ENCODE measurements around the gene GTF3C5. TPM values are rescaled to one million over a fixed set of nuclear protein-coding genes. Genes with fewer than 3 reads are reported as not detected.
"Not testable (repeated sequence)": the region's sequence is repeated elsewhere in the genome, so short reads cannot be mapped to it uniquely, and the experiment has no call there.

GTF3C5 gene
- polyA plus RNA-seq, 1 experiment, result 47.7 TPM

- no peak for DNase-seq (ENCODE audit: low read depth)
- Histone ChIP-seq H3K27me3 (ENCODE audit: control insufficient read depth, insufficient read depth, low read length) (0 out of 2 replicates have a peak, but pooled peaks cover 7% of the 10 kb centered on the region), H3K4me3 (ENCODE audit: low read depth, low read length) (no peak overlapping the region), H3K36me3 (ENCODE audit: control insufficient read depth, insufficient read depth, low read length) (no peaks in the 10 kb centered on the region)
- TF ChIP-seq CTCF (IDR thresholded peaks at IDR 0.05; ENCODE audit: insufficient read depth, low read depth, low read length), result no peak
- CTCF ChIA-PET, result interaction anchor here (1.3 to 7.4 kb wide), 4 partner anchors 25 to 74 kb away, joined by 4 to 45 read pairs (median 10); no protein-coding TSS in a partner anchor
- POLR2A ChIA-PET, result interaction anchor here (0.6 to 1.0 kb wide), 2 partner anchors 10 to 263 kb away, joined by 3 read pairs; no protein-coding TSS in a partner anchor
These were observed 45.9 kb downstream of the GTF3C5 start for GRCh38 chr9:133076691-133077090.

GRCh38 chr9:133078486-133078885, 47.7 kb downstream of the GTF3C5 start:
- ChIA-PET POLR2A (no interaction called here), CTCF (interaction anchor here (0.6 to 7.4 kb wide), 7 partner anchors 16 to 108 kb away, joined by 3 to 45 read pairs (median 4); no protein-coding TSS in a partner anchor)
- no peak overlapping the region for H3K4me3 ChIP-seq (ENCODE audit: low read depth, low read length)
- H3K27me3 ChIP-seq (ENCODE audit: control insufficient read depth, insufficient read depth, low read length), result 0 out of 2 replicates have a peak, but pooled peaks cover 7% of the 10 kb centered on the region
- no peak for TF ChIP-seq CTCF (IDR thresholded peaks at IDR 0.05; ENCODE audit: insufficient read depth, low read depth, low read length)
- no peaks in the 10 kb centered on the region for H3K36me3 ChIP-seq (ENCODE audit: control insufficient read depth, insufficient read depth, low read length)
- DNase-seq (ENCODE audit: low read depth), result no peak

GRCh38 chr9:133080161-133080560, 49.4 kb downstream of the GTF3C5 start:
- no peaks in the 10 kb centered on the region for H3K36me3 ChIP-seq (ENCODE audit: control insufficient read depth, insufficient read depth, low read length)
- DNase-seq (ENCODE audit: low read depth), result no peak
- H3K27me3 ChIP-seq (ENCODE audit: control insufficient read depth, insufficient read depth, low read length), result 0 out of 2 replicates have a peak, but pooled peaks cover 7% of the 10 kb centered on the region
- ChIA-PET CTCF (interaction anchor here (2.0 to 7.4 kb wide), 2 partner anchors 22 to 68 kb away, joined by 10 to 45 read pairs; no protein-coding TSS in a partner anchor), POLR2A (no interaction called here)
- no peak overlapping the region for H3K4me3 ChIP-seq (ENCODE audit: low read depth, low read length)
- TF ChIP-seq CTCF (IDR thresholded peaks at IDR 0.05; ENCODE audit: insufficient read depth, low read depth, low read length), result no peak

GRCh38 chr9:133080786-133081779, 50.3 kb downstream of the GTF3C5 start:
- H3K27me3 ChIP-seq (ENCODE audit: control insufficient read depth, insufficient read depth, low read length); DNase-seq (ENCODE audit: low read depth); POLR2A ChIA-PET; H3K36me3 ChIP-seq (ENCODE audit: control insufficient read depth, insufficient read depth, low read length); H3K4me3 ChIP-seq (ENCODE audit: low read depth, low read length): not testable (repeated sequence)
- CTCF ChIA-PET, result interaction anchor here (1.8 to 7.4 kb wide), 2 partner anchors 21 to 63 kb away, joined by 6 to 45 read pairs; no protein-coding TSS in a partner anchor

- DNase-seq (ENCODE audit: low read depth); POLR2A ChIA-PET: not testable (repeated sequence)
- CTCF ChIA-PET, result interaction anchor here (1.8 kb wide), 1 partner anchor 62 kb away, joined by 6 read pairs; no protein-coding TSS in a partner anchor
These were observed 51.3 kb downstream of the GTF3C5 start for GRCh38 chr9:133081957-133082644.

GRCh38 chr9:133083688-133084087, 52.9 kb downstream of the GTF3C5 start:
- H3K36me3 ChIP-seq (ENCODE audit: control insufficient read depth, insufficient read depth, low read length); CTCF ChIA-PET; H3K27me3 ChIP-seq (ENCODE audit: control insufficient read depth, insufficient read depth, low read length); DNase-seq (ENCODE audit: low read depth); H3K4me3 ChIP-seq (ENCODE audit: low read depth, low read length); POLR2A ChIA-PET: not testable (repeated sequence)

More at GRCh38 chr9:133081957-133082644, 51.3 kb downstream of the GTF3C5 start:
- not testable (repeated sequence) for H3K27me3 ChIP-seq (ENCODE audit: control insufficient read depth, insufficient read depth, low read length); H3K36me3 ChIP-seq (ENCODE audit: control insufficient read depth, insufficient read depth, low read length); H3K4me3 ChIP-seq (ENCODE audit: low read depth, low read length)

- H3K27me3 ChIP-seq (ENCODE audit: control insufficient read depth, insufficient read depth, low read length); POLR2A ChIA-PET; H3K4me3 ChIP-seq (ENCODE audit: low read depth, low read length); CTCF ChIA-PET; DNase-seq (ENCODE audit: low read depth); H3K36me3 ChIP-seq (ENCODE audit: control insufficient read depth, insufficient read depth, low read length): not testable (repeated sequence)
These were observed 55.5 kb downstream of the GTF3C5 start for GRCh38 chr9:133086212-133086860.

Data from BJ (cell line).